T-cell (primary cell): Measurements from ENCODE around the gene PRR14L. TPM values are rescaled to one million over a fixed set of nuclear protein-coding genes. Genes with fewer than 3 reads are reported as not detected.
A peak's percentile ranks its signal among the peaks of the same experiment; 100 is the strongest.
"Not testable (repeated sequence)": the region's sequence is repeated elsewhere in the genome, so short reads cannot be mapped to it uniquely, and the experiment has no call there.

ENCODE experiments used
- ATAC-seq, 4 experiments: fragments of 200-7000 bp in 3 of 4; fragments of 150-1000 bp in 1 of 4; cut with Tn5 transposase; replicated peaks in 1 of 4; 1 replicate in 3 of 4; 2 replicates in 1 of 4; pipeline ENCODE4 v1.10.0; 2021; ENCODE audit warnings: moderate library complexity in 3 of 4, mild to moderate bottlenecking in 2 of 4, moderate number of reproducible peaks in 1 of 4
- CTCF ChIA-PET, 2 donors: fragments of 300-600 bp; sonication (Branson Sonifier 250); formaldehyde crosslinking; loops; one replicate each; lab custom pipeline; 2022; ENCODE audit warnings: antibody characterized with exemption in 2 of 2; lab: Charles Lee
- POLR2A ChIA-PET, 2 donors: fragments of 300-600 bp; sonication (Branson Sonifier 250); formaldehyde crosslinking; loops; one replicate each; lab custom pipeline; 2022; ENCODE audit warnings: antibody characterized with exemption in 2 of 2; lab: Charles Lee
- DNase-seq, 35 experiments: peaks; one replicate each; pipeline versions ENCODE4 v3.0.0 to v3.0.0-alpha.2; 2013 to 2023
- H3K27ac ChIP-seq: one replicate; pipeline ENCODE4 v1.5.1; 2013; ENCODE audit warnings: low read length
- H3K27me3 ChIP-seq, 2 experiments: replicated peaks in 1 of 2; 1 replicate in 1 of 2; 2 replicates in 1 of 2; pipeline versions ENCODE4 v1.6.1 to v1.7.0; 2013; ENCODE audit warnings: low read length in 1 of 2, mixed read lengths in 1 of 2; ENCODE audit not compliant: control insufficient read depth in 2 of 2, insufficient read depth in 2 of 2; ENCODE audit errors: extremely low read depth in 1 of 2
- H3K36me3 ChIP-seq, 2 donors: 1 replicate in 1 of 2; 2 replicates in 1 of 2; pipeline versions ENCODE4 v1.6.1 to v1.7.0; 2013; ENCODE audit warnings: low read length in 1 of 2; ENCODE audit not compliant: control insufficient read depth in 2 of 2, insufficient read depth in 1 of 2; ENCODE audit errors: extremely low read depth in 1 of 2
- H3K4me1 ChIP-seq, 2 experiments: 1 replicate in 1 of 2; 2 replicates in 1 of 2; pipeline versions ENCODE4 v1.6.1 to v1.7.0; 2013; ENCODE audit warnings: low read length in 2 of 2, mixed read lengths in 1 of 2; ENCODE audit not compliant: insufficient read depth in 2 of 2, control insufficient read depth in 1 of 2; ENCODE audit errors: extremely low read depth in 1 of 2
- H3K4me3 ChIP-seq, 2 donors: 1 replicate in 1 of 2; 2 replicates in 1 of 2; pipeline versions ENCODE4 v1.5.1 to v1.7.0; 2013; ENCODE audit warnings: mild to moderate bottlenecking in 2 of 2, low read length in 1 of 2, moderate library complexity in 1 of 2; ENCODE audit not compliant: control insufficient read depth in 1 of 2; ENCODE audit errors: extremely low read depth in 1 of 2
- H3K9me3 ChIP-seq: 2 replicates; pipeline ENCODE4 v1.7.0; 2013
- H3K27ac Mint-ChIP-seq, 2 donors: one replicate each; pipeline ENCODE4 v1.8.0; 2020 to 2021; ENCODE audit warnings: mild to moderate bottlenecking in 2 of 2, mixed read lengths in 2 of 2
- H3K27me3 Mint-ChIP-seq, 2 donors: one replicate each; pipeline ENCODE4 v1.8.0; 2021 to 2022; ENCODE audit warnings: mixed read lengths in 2 of 2
- H3K36me3 Mint-ChIP-seq: one replicate; pipeline ENCODE4 v1.8.0; 2021; ENCODE audit warnings: mixed read lengths
- H3K4me1 Mint-ChIP-seq, 3 donors: one replicate each; pipeline ENCODE4 v1.8.0; 2020 to 2022; ENCODE audit warnings: mixed read lengths in 3 of 3, mild to moderate bottlenecking in 1 of 3
- H3K4me3 Mint-ChIP-seq, 3 donors: one replicate each; pipeline ENCODE4 v1.8.0; 2020 to 2022; ENCODE audit warnings: mild to moderate bottlenecking in 3 of 3, mixed read lengths in 3 of 3, moderate library complexity in 3 of 3
- H3K9me3 Mint-ChIP-seq, 3 donors: one replicate each; pipeline ENCODE4 v1.8.0; 2020 to 2022; ENCODE audit warnings: mixed read lengths in 3 of 3
- WGBS: methylation state at CpG from one replicate; pipeline ENCODE4 v1.1.5; 2013; ENCODE audit warnings: missing lambda C conversion rate; ENCODE audit not compliant: insufficient coverage; 5-methylcytosine and 5-hydroxymethylcytosine counted together
- total RNA-seq, 35 experiments: library from RNA in 6 of 35; stranded (reverse) in 6 of 35; fragments of 120-200 nt in 1 of 35; gene quantifications; one replicate each; pipeline versions ENCODE4 v1.2.1 to v1.2.4 and lab custom pipeline; 2013 to 2026

The PRR14L gene
- total RNA-seq, 5 donors from 2014 or later (not counting 1 experiment from before 2014, with no cell fraction given), result 48.0 to 63.0 (median 55.6) TPM

DNA sequence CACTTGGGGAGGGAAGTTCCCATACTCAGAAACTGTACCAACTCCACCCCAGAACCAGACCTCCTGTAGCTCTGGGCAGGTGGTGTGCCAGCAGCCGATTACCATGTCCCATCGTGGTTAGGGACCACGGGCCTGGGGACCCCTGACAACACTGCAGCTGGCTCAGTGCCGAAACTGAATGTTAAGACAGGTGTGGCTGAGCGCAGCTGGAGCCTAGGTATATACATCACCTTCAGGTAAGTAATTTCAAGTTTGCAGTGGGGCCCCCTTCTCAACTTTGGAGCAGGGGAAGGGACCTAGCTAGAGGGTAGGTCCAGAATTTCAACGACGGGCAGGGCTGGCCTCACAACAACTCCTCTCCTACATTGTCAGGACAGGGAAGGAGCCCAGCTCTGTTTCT, 67.2 kb downstream of the PRR14L start:
- H3K36me3 Mint-ChIP-seq, result peaks cover 23% of the 10 kb centered on the region
- H3K4me3 Mint-ChIP-seq, result no peak overlapping the region
- Histone ChIP-seq H3K9me3 (no peaks in the 10 kb centered on the region), H3K27ac (no peak overlapping the region), H3K27me3 (no peaks in the 10 kb centered on the region), H3K4me3 (no peak overlapping the region), H3K36me3 (peaks cover 11 to 36% of the 10 kb centered on the region in 2 donors), H3K4me1 (no peaks in the 10 kb centered on the region)
- WGBS, result 92% methylated on average over 5 of the region's 7 CpGs
- H3K9me3 Mint-ChIP-seq, result no peaks in the 10 kb centered on the region
- POLR2A ChIA-PET, result no interaction called here
- no peaks in the 10 kb centered on the region for H3K4me1 Mint-ChIP-seq
- H3K27me3 Mint-ChIP-seq, result no peaks in the 10 kb centered on the region
- ATAC-seq, result no peak
- DNase-seq, result no peak
- H3K27ac Mint-ChIP-seq, result no peak overlapping the region
- CTCF ChIA-PET, result interaction anchor here in 1 of 2 donors (1.3 kb wide), 2 partner anchors 12 to 21 kb away, joined by 3 to 4 read pairs; partner anchors contain the start of gene PISD

DNA sequence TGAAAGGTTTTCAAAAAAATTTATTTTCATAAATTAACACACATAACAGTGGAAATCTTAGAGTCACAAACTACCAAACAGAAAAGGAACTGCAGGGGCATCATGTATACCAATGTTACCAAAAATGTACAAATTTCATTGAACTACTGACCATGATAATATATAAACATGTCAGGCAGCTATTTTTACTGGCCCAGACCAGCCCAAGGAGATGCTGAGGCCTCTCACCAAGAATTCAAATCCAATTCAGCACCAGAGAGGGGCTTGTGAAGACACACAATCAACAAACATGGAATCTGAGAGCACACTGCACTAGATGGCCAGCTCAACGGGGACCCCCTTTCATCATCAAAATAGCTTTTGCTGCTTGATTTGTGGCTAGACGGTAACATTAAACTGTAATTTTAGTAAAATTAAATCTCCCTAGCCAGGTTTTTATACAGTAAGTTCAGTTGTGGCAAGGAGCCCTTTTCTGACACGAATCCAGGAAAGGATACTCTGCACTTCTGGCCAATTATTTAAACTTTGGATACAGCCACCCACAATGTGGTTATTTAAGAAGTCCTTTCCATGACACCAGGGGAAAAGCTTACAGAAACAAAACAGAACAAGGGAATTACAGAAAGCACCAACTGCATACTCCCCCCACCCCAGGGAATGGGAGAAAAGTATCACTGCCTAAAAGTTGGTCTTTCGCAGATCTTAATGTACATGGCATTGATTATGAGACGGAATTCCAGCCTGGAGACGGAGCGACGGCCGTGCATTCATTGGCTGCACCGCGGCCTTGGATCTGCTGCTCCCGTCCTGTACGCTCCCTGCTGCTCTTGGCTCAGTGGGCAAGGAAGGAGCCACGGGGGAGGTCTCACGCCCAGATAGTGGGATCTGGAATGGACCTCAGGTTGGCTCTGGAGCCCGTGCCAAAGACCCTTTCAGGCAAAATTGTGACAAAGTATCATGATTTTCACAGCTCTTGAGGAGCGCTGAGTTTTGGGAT, 68.3 kb downstream of the PRR14L start:
- Histone ChIP-seq H3K27me3 (no peaks in the 10 kb centered on the region), H3K9me3 (no peaks in the 10 kb centered on the region), H3K36me3 (peaks cover 11 to 33% of the 10 kb centered on the region in 2 donors), H3K4me3 (no peak overlapping the region), H3K4me1 (peaks cover 0 to 4% of the 10 kb centered on the region in 2 experiments), H3K27ac (no peak overlapping the region)
- H3K4me1 Mint-ChIP-seq, result peaks cover 4 to 5% (median 5%) of the 10 kb centered on the region in 3 donors
- DNase-seq, result no peak
- H3K4me3 Mint-ChIP-seq, result no peak overlapping the region
- peaks cover 21% of the 10 kb centered on the region for H3K36me3 Mint-ChIP-seq
- peak overlapping the region in 1 of 2 donors; percentile 57 for H3K27ac Mint-ChIP-seq
- ATAC-seq, result no peak
- no peaks in the 10 kb centered on the region for H3K27me3 Mint-ChIP-seq
- ChIA-PET CTCF (interaction anchor here in 1 of 2 donors (1.3 to 1.4 kb wide), 2 partner anchors 16 to 20 kb away, joined by 4 read pairs; partner anchors contain the start of gene PISD), POLR2A (no interaction called here)
- H3K9me3 Mint-ChIP-seq, result no peaks in the 10 kb centered on the region
- WGBS, result 98% methylated on average over 14 of the region's 17 CpGs

DNA sequence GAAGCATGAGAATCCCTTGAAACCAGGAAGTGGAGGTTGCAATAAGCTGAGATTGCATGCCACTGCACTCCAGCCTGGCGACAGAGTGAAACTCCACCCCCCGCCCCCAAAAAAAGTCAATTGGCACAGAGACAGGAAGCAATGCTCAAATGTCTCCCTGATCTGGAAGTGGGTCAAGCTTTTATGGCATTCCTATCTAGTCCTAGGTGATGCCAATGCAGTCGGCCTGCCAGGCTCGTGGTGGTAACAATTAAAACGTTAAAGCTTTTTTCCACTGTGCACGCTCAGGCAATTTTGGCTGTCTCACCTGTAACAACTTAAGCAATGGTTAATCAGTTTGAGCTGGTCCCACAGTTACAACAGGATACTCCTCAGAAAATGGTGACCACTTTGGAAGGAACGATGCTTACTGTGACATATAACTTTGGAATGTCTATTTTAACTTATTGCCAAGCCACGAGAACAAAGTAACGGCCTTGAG, 69.0 kb downstream of the PRR14L start:
- H3K9me3 ChIP-seq, result no peaks in the 10 kb centered on the region
- peaks cover 19% of the 10 kb centered on the region for H3K36me3 Mint-ChIP-seq
- H3K4me3 Mint-ChIP-seq, result no peak overlapping the region
- ATAC-seq, result no peak
- H3K4me1 ChIP-seq, result peaks cover 0 to 11% of the 10 kb centered on the region in 2 experiments
- H3K4me3 ChIP-seq, result no peak overlapping the region
- no peaks in the 10 kb centered on the region for H3K27me3 Mint-ChIP-seq
- H3K27ac Mint-ChIP-seq, result no peak overlapping the region
- H3K36me3 ChIP-seq, result peaks cover 11 to 29% of the 10 kb centered on the region in 2 donors
- ChIA-PET CTCF (interaction anchor here in 1 of 2 donors (1.4 kb wide), 1 partner anchor 15 kb away, joined by 4 read pairs; no protein-coding TSS in a partner anchor), POLR2A (no interaction called here)
- no peak for DNase-seq
- no peak overlapping the region for H3K27ac ChIP-seq
- 91% methylated on average over 4 of the region's 9 CpGs for WGBS
- H3K4me1 Mint-ChIP-seq, result peaks cover 10 to 12% (median 11%) of the 10 kb centered on the region in 3 donors
- no peaks in the 10 kb centered on the region for H3K9me3 Mint-ChIP-seq
- no peaks in the 10 kb centered on the region for H3K27me3 ChIP-seq

DNA sequence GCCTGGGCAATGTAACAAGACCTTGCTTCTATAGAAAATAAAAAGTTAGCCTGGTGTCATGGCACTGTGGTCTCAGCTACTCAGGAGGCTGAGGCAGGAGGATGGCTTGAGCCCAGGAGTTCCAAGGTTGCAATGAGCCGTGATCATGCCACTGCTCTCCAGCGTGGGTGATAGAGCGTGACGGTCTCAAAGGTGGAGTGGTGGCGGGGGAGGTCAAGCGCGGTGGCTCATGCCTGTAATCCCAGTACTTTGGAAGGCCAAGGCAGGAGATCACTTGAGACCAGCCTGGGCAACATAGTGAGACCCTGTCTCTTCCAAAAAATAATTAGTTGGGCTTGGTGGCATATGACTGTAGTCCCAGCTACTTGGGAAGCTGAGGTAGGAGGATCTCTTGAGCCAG, 71.2 kb downstream of the PRR14L start:
- Histone ChIP-seq H3K27me3 (no peaks in the 10 kb centered on the region), H3K4me3 (no peak overlapping the region), H3K4me1 (peaks cover 0 to 11% of the 10 kb centered on the region in 2 experiments), H3K36me3 (peaks cover 5 to 9% of the 10 kb centered on the region in 2 donors), H3K9me3 (no peaks in the 10 kb centered on the region), H3K27ac (no peak overlapping the region)
- Mint-ChIP-seq H3K4me3 (no peak overlapping the region), H3K36me3 (peaks cover 3% of the 10 kb centered on the region), H3K27ac (peak overlapping the region in 1 of 2 donors; percentile 56), H3K27me3 (no peaks in the 10 kb centered on the region), H3K4me1 (peaks cover 10 to 12% (median 11%) of the 10 kb centered on the region in 3 donors), H3K9me3 (no peaks in the 10 kb centered on the region)
- WGBS, result 93% methylated on average over 7 of the region's 7 CpGs
- no peak for ATAC-seq
- POLR2A ChIA-PET, result no interaction called here
- DNase-seq, result no peak
- CTCF ChIA-PET, result no interaction called here

DNA sequence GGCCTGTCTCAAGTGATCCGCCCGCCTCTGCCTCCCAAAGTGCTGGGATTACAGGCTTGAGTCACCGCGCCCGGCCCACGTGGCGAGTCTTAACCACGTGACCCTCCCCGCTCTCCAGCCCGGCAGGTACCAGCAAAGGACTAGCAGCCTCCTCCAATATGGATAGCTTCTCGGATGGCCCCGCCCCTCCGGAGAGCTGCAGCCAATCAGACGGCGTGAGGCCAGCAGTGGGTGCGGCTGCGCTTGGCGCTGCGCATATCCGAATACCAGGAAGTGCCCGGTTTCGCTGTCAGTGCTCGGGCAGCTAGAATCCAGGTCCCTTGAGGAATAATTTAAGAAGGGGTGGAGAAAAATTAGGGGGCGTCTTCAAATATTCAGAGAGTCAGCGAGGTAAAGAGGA, 73.2 kb downstream of the PRR14L start:
- H3K4me3 ChIP-seq, result peak overlapping the region; percentile 60 to 65
- no peaks in the 10 kb centered on the region for H3K36me3 Mint-ChIP-seq

DNA sequence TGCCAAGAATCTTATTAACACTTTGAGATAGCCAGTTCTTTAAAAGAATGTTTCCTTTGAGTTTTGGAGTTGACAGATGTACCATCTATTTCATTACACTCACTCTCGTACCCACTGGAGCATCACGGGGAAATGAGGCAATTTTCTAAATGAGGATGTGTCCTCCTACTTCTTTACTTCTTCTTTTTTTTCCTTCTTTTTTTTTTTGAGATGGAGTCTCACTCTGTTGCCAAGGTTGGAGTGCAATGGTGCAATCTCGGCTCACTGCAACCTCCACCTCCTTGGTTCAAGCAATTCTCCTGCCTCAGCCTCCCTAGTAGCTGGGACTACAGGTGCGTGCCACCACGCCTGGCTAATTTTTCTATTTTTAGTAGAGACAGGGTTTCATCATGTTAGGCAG, 75.7 kb downstream of the PRR14L start:
- H3K27me3 ChIP-seq, H3K9me3 Mint-ChIP-seq, DNase-seq, H3K27me3 Mint-ChIP-seq, H3K9me3 ChIP-seq, H3K36me3 ChIP-seq, H3K4me3 Mint-ChIP-seq, H3K36me3 Mint-ChIP-seq, ATAC-seq, H3K27ac ChIP-seq, H3K27ac Mint-ChIP-seq, POLR2A ChIA-PET, H3K4me3 ChIP-seq: not testable (repeated sequence)
- CTCF ChIA-PET, result interaction anchor here in 1 of 2 donors (1.3 kb wide), 1 partner anchor 12 kb away, joined by 4 read pairs; no protein-coding TSS in a partner anchor
- peaks cover 0 to 11% of the 10 kb centered on the region in 2 experiments for H3K4me1 ChIP-seq
- peaks cover 10 to 12% (median 11%) of the 10 kb centered on the region in 3 donors for H3K4me1 Mint-ChIP-seq
- WGBS, result no CpG with 5 or more reads among the region's 5 CpGs

More for the DNA sequence above, 73.2 kb downstream of the PRR14L start:
- no peaks in the 10 kb centered on the region for H3K36me3 ChIP-seq
- DNase-seq, result peak; percentile 84 to 93 (median 89)
- ATAC-seq, result peak; percentile 100
- no peaks in the 10 kb centered on the region for H3K27me3 ChIP-seq
- peaks cover 0 to 11% of the 10 kb centered on the region in 2 experiments for H3K4me1 ChIP-seq
- ChIA-PET CTCF (interaction anchor here in 1 of 2 donors (0.6 to 1.9 kb wide), 6 partner anchors 11 to 293 kb away, joined by 3 to 16 read pairs (median 4); partner anchors contain the start of gene PISD), POLR2A (interaction anchor here (0.6 to 1.6 kb wide), 5 partner anchors 15 to 272 kb away, joined by 5 to 15 read pairs (median 7); partner anchors contain the start of gene PISD (in 2 of the 2))
- peak overlapping the region; percentile 82 to 94 (median 93) for H3K4me3 Mint-ChIP-seq
- peak overlapping the region; percentile 75 for H3K27ac ChIP-seq
- no peaks in the 10 kb centered on the region for H3K27me3 Mint-ChIP-seq
- H3K4me1 Mint-ChIP-seq, result peaks cover 10 to 12% (median 11%) of the 10 kb centered on the region in 3 donors
- H3K27ac Mint-ChIP-seq, result peak overlapping the region; percentile 97 to 99
- H3K9me3 Mint-ChIP-seq, result no peaks in the 10 kb centered on the region
- 3% methylated on average over 24 of the region's 25 CpGs for WGBS
- H3K9me3 ChIP-seq, result no peaks in the 10 kb centered on the region
